ENCODE measurements around the gene ETS2. TPM values are rescaled to one million over a fixed set of nuclear protein-coding genes. Genes with fewer than 3 reads are reported as not detected.
A peak's percentile ranks its signal among the peaks of the same experiment; 100 is the strongest.

The ETS2 gene
- total RNA-seq, 1 donor from 2014 or later = 13.6 TPM

- Mint-ChIP-seq H3K36me3 (ENCODE audit: low read depth) (peaks cover 1% of the 10 kb centered on the region), H3K27ac (ENCODE audit: unreplicated experiment) (peak overlapping the region; percentile 57), H3K4me1 (ENCODE audit: low read depth) (peaks cover 46% of the 10 kb centered on the region), H3K9me3 (ENCODE audit: low read depth) (peaks cover 2% of the 10 kb centered on the region), H3K27me3 (ENCODE audit: low read depth) (no peaks in the 10 kb centered on the region), H3K4me3 (ENCODE audit: unreplicated experiment) (no peak overlapping the region)
- TF ChIP-seq CTCF (IDR thresholded peaks at IDR 0.05) = no peak
- no peak for DNase-seq (ENCODE audit: low spot score)
These were observed 32.2 kb downstream of the ETS2 start for GRCh38 chr21:38837806-38838461.

- H3K27me3 Mint-ChIP-seq (ENCODE audit: low read depth) = no peaks in the 10 kb centered on the region
- peaks cover 2% of the 10 kb centered on the region for H3K9me3 Mint-ChIP-seq (ENCODE audit: low read depth)
- no peak for TF ChIP-seq CTCF (IDR thresholded peaks at IDR 0.05)
- peaks cover 1% of the 10 kb centered on the region for H3K36me3 Mint-ChIP-seq (ENCODE audit: low read depth)
- H3K4me1 Mint-ChIP-seq (ENCODE audit: low read depth) = peaks cover 54% of the 10 kb centered on the region
- peak overlapping the region; percentile 96 for H3K27ac Mint-ChIP-seq (ENCODE audit: unreplicated experiment)
- H3K4me3 Mint-ChIP-seq (ENCODE audit: unreplicated experiment) = no peak overlapping the region
- no peak for DNase-seq (ENCODE audit: low spot score)
These were observed 33.0 kb downstream of the ETS2 start for GRCh38 chr21:38838598-38839327.

- H3K4me1 Mint-ChIP-seq (ENCODE audit: low read depth) = peaks cover 58% of the 10 kb centered on the region
These were observed 33.9 kb downstream of the ETS2 start for GRCh38 chr21:38839328-38840286.

GRCh38 chr21:38840456-38841300 lies 34.9 kb downstream of the ETS2 start:
- Mint-ChIP-seq H3K27ac (ENCODE audit: unreplicated experiment) (peak overlapping the region; percentile 96), H3K36me3 (ENCODE audit: low read depth) (no peaks in the 10 kb centered on the region), H3K9me3 (ENCODE audit: low read depth) (peaks cover 5% of the 10 kb centered on the region), H3K4me3 (ENCODE audit: unreplicated experiment) (no peak overlapping the region), H3K27me3 (ENCODE audit: low read depth) (no peaks in the 10 kb centered on the region), H3K4me1 (ENCODE audit: low read depth) (peaks cover 60% of the 10 kb centered on the region)
- no peak for DNase-seq (ENCODE audit: low spot score)
- no peak for TF ChIP-seq CTCF (IDR thresholded peaks at IDR 0.05)

More at GRCh38 chr21:38839328-38840286, 33.9 kb downstream of the ETS2 start:
- TF ChIP-seq CTCF (IDR thresholded peaks at IDR 0.05) = no peak
- Mint-ChIP-seq H3K36me3 (ENCODE audit: low read depth) (peaks cover 1% of the 10 kb centered on the region), H3K9me3 (ENCODE audit: low read depth) (peaks cover 2% of the 10 kb centered on the region), H3K4me3 (ENCODE audit: unreplicated experiment) (no peak overlapping the region), H3K27ac (ENCODE audit: unreplicated experiment) (peak overlapping the region; percentile 96), H3K27me3 (ENCODE audit: low read depth) (no peaks in the 10 kb centered on the region)
- DNase-seq (ENCODE audit: low spot score) = no peak

Data from chondrocyte (in vitro differentiated cells).